ENCODE measurements around the gene ABTB2. TPM values are rescaled to one million over a fixed set of nuclear protein-coding genes. Genes with fewer than 3 reads are reported as not detected.

Gene ABTB2
- total and polyA plus RNA-seq, 10 of the 15 experiments (the other 5 are each of a cell fraction or from before 2014, with no cell fraction given), result 0.13 to 2.1 (median 0.72) TPM

- intact Hi-C loops (cut with micrococcal nuclease; ENCODE audit: unreplicated experiment), result no loop called here
- POLR2A ChIA-PET, result interaction anchor here (1.3 kb wide), 1 partner anchor 22 kb away, joined by 3 read pairs; no protein-coding TSS in a partner anchor
- DNase-seq (ENCODE audit: low read depth, low spot score), result no peak
- Histone ChIP-seq H4K20me1 (ENCODE audit: control insufficient read depth, insufficient read depth) (no peaks in the 10 kb centered on the region; the same call in 1 of the 2 replicates), H3K4me1 (ENCODE audit: control insufficient read depth, insufficient read depth, low read length) (no peaks in the 10 kb centered on the region; the same call in 1 of the 2 replicates), H3K27me3 (replicated peaks in 1 of 2; ENCODE audit: control insufficient read depth in 2 of 2, insufficient read depth in 2 of 2, low read length in 1 of 2) (no peaks in the 10 kb centered on the region), H3K36me3 (ENCODE audit: control insufficient read depth in 2 of 2, insufficient read depth in 2 of 2, low read length in 1 of 2) (no peaks in the 10 kb centered on the region), H3K27ac (ENCODE audit: control insufficient read depth, insufficient read depth) (no peak overlapping the region), H3K9ac (ENCODE audit: control insufficient read depth, insufficient read depth, low read length) (no peak overlapping the region), H3K4me2 (ENCODE audit: control insufficient read depth, insufficient read depth) (no peak overlapping the region), H3K79me2 (ENCODE audit: control insufficient read depth, insufficient read depth, low read length) (no peaks in the 10 kb centered on the region), H2AFZ (ENCODE audit: control insufficient read depth, low read depth, low read length) (no peak overlapping the region), H3K4me3 (no peak overlapping the region), H3K9me3 (replicated peaks; ENCODE audit: control insufficient read depth, insufficient read depth, low read length) (no peaks in the 10 kb centered on the region)
- ATAC-seq, result no peak
- CTCF ChIA-PET, result no interaction called here
- RAD21 ChIA-PET (ENCODE audit: unreplicated experiment), result no interaction called here
- no peak for FAIRE-seq
- in situ Hi-C loops (cut with MboI), result no loop called here
- SMC1A ChIA-PET (ENCODE audit: uncharacterized antibody, unreplicated experiment), result no interaction called here
- TF ChIP-seq DPF2 (IDR thresholded peaks at IDR 0.05) (no peak), SUZ12 (IDR thresholded peaks at IDR 0.05; ENCODE audit: unreplicated experiment) (no peak), EP300 (IDR thresholded peaks at IDR 0.05; ENCODE audit: borderline replicate concordance in 1 of 2, control insufficient read depth in 1 of 2, low read depth in 2 of 2, low read length in 2 of 2) (no peak), NFYA (IDR thresholded peaks at IDR 0.05; ENCODE audit: borderline replicate concordance, low read depth, low read length) (no peak), NR2C1 (IDR thresholded peaks at IDR 0.05) (no peak), SREBF1 (IDR thresholded peaks at IDR 0.05; ENCODE audit: low read length) (no peak)
- TF ChIP-seq, protein P1, sequence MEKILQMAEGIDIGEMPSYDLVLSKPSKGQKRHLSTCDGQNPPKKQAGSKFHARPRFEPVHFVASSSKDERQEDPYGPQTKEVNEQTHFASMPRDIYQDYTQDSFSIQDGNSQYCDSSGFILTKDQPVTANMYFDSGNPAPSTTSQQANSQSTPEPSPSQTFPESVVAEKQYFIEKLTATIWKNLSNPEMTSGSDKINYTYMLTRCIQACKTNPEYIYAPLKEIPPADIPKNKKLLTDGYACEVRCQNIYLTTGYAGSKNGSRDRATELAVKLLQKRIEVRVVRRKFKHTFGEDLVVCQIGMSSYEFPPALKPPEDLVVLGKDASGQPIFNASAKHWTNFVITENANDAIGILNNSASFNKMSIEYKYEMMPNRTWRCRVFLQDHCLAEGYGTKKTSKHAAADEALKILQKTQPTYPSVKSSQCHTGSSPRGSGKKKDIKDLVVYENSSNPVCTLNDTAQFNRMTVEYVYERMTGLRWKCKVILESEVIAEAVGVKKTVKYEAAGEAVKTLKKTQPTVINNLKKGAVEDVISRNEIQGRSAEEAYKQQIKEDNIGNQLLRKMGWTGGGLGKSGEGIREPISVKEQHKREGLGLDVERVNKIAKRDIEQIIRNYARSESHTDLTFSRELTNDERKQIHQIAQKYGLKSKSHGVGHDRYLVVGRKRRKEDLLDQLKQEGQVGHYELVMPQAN (conservative IDR thresholded peaks at IDR 0.05), result no peak
- BruUV-seq (replicated peaks), result no TSS peak
These were observed 139.7 kb downstream of the ABTB2 start for GRCh38 chr11:34218067-34218466.
